GM12801 (cell line): ENCODE measurements around the gene USP38.

Experiments used
- CTCF ChIP-seq: IDR thresholded peaks from one replicate; pipeline ENCODE4 v1.5.1; 2011; ENCODE audit warnings: control low read depth; ENCODE audit not compliant: insufficient read length; ENCODE audit errors: extremely low read depth

The USP38 gene

GRCh38 chr4:143189528-143189927, 4.8 kb downstream of the USP38 start:
- TF ChIP-seq CTCF = no peak

GRCh38 chr4:143195581-143195980, 10.9 kb downstream of the USP38 start:
- no peak for TF ChIP-seq CTCF

GRCh38 chr4:143196323-143196722, 11.6 kb downstream of the USP38 start:
- TF ChIP-seq CTCF = no peak

GRCh38 chr4:143199503-143199902, 14.8 kb downstream of the USP38 start:
- no peak for TF ChIP-seq CTCF

- no peak for TF ChIP-seq CTCF
These were observed 18.1 kb downstream of the USP38 start for GRCh38 chr4:143202824-143203223.

- TF ChIP-seq CTCF = no peak
These were observed 18.9 kb downstream of the USP38 start for GRCh38 chr4:143203577-143203976.

GRCh38 chr4:143207555-143207954, 22.8 kb downstream of the USP38 start:
- TF ChIP-seq CTCF = no peak

GRCh38 chr4:143212566-143212965, 27.8 kb downstream of the USP38 start:
- no peak for TF ChIP-seq CTCF
